HepG2 (cell line): ENCODE measurements around the gene SSC4D. TPM values are rescaled to one million over a fixed set of nuclear protein-coding genes. Genes with fewer than 3 reads are reported as not detected.

Experiments
- ATAC-seq: fragments of 200-7000 bp; cut with Tn5 transposase; 3 replicates; pipeline ENCODE4 v1.9.1; 2020; ENCODE audit warnings: mild to moderate bottlenecking, moderate library complexity
- BruUV-seq: library from RNA; stranded (reverse); fragments of 400-500 nt; replicated peaks from 2 replicates; lab custom pipeline; 2021; lab: Mats Ljungman, UMichigan
- CTCF ChIA-PET: fragments of 300-600 bp; formaldehyde crosslinking; extraction: SDS; loops from one replicate; lab custom pipeline; 2021; ENCODE audit warnings: low total read pairs, inconsistent platforms, low intra/inter-chr PET ratio; lab: Yijun Ruan, JAX
- POLR2A ChIA-PET: fragments of 350-600 bp; sonication (Branson Sonifier 250); formaldehyde crosslinking; loops from one replicate; lab custom pipeline; 2020; ENCODE audit warnings: antibody characterized with exemption, inconsistent platforms; lab: Yijun Ruan, JAX
- DNase-seq: peaks from one replicate; pipeline ENCODE4 v3.0.0-alpha.2; 2015; ENCODE audit warnings: low spot score
- FAIRE-seq: peaks from 3 replicates; lab custom pipeline; 2011; peaks lifted over from hg19 to GRCh38; lab: Jason Lieb, UNC
- H2AFZ ChIP-seq: one replicate; pipeline ENCODE4 v1.6.1; 2011; ENCODE audit warnings: low read length, inconsistent platforms
- H3K27ac ChIP-seq: fragments of 300-600 bp; 3 replicates; pipeline ENCODE4 v1.8.0; 2011; ENCODE audit warnings: mixed run types, mild to moderate bottlenecking, mixed read lengths, low read length, inconsistent platforms; ENCODE audit not compliant: insufficient read depth; ENCODE audit errors: extremely low read length
- H3K27me3 ChIP-seq, 2 experiments: fragments of 200-600 bp in 1 of 2; 2 replicates in 1 of 2; 3 replicates in 1 of 2; pipeline versions ENCODE4 v1.6.0 to v1.8.0; 2011; ENCODE audit warnings: low read length in 2 of 2, mild to moderate bottlenecking in 2 of 2, moderate library complexity in 2 of 2, inconsistent platforms in 1 of 2; ENCODE audit not compliant: insufficient read depth in 2 of 2, control insufficient read depth in 1 of 2
- H3K36me3 ChIP-seq, 2 experiments: fragments of 200-600 bp in 1 of 2; replicated peaks in 1 of 2; 2 replicates in 1 of 2; 3 replicates in 1 of 2; pipeline versions ENCODE4 v1.5.1 to v1.8.0; 2011; ENCODE audit warnings: low read length in 2 of 2, inconsistent platforms in 1 of 2; ENCODE audit not compliant: insufficient read depth in 2 of 2, control insufficient read depth in 1 of 2
- H3K4me1 ChIP-seq: 2 replicates; pipeline ENCODE4 v1.5.1; 2012; ENCODE audit warnings: low read length, inconsistent platforms; ENCODE audit not compliant: insufficient read depth
- H3K4me2 ChIP-seq: 2 replicates; pipeline ENCODE4 v1.6.0; 2011; ENCODE audit warnings: low read depth, low read length, inconsistent platforms
- H3K4me3 ChIP-seq, 3 experiments: fragments of 200-600 bp in 1 of 3; sonication (generic), shearing (Covaris generic) in 1 of 3; replicated peaks in 1 of 3; 2 replicates each; pipeline ENCODE4 v1.5.1; 2011 to 2016; ENCODE audit warnings: low read length in 3 of 3, inconsistent platforms in 2 of 3, low read depth in 2 of 3, mild to moderate bottlenecking in 2 of 3, control low read depth in 1 of 3, mixed read lengths in 1 of 3; ENCODE audit not compliant: insufficient read depth in 1 of 3
- H3K79me2 ChIP-seq: one replicate; pipeline ENCODE4 v1.6.1; 2011; ENCODE audit warnings: low read length, inconsistent platforms; ENCODE audit not compliant: insufficient read depth
- H3K9ac ChIP-seq: 2 replicates; pipeline ENCODE4 v1.6.0; 2011; ENCODE audit warnings: mild to moderate bottlenecking, low read depth, low read length, inconsistent platforms; ENCODE audit not compliant: insufficient read depth
- H3K9me3 ChIP-seq: 2 replicates; pipeline ENCODE4 v1.5.1; 2012; ENCODE audit warnings: mild to moderate bottlenecking, low read length
- H4K20me1 ChIP-seq: 2 replicates; pipeline ENCODE4 v1.6.0; 2011; ENCODE audit warnings: inconsistent platforms, mild to moderate bottlenecking, low read length, moderate library complexity; ENCODE audit not compliant: insufficient read depth
- AGO2 ChIP-seq: fragments of 200-400 bp; formaldehyde crosslinking; optimal IDR thresholded peaks from 2 replicates; pipeline ENCODE3; 2017; ENCODE audit warnings: mild to moderate bottlenecking, low read depth, low read length, moderate library complexity
- ATRX ChIP-seq: sonication (generic); formaldehyde crosslinking; IDR thresholded peaks from 2 replicates; pipeline ENCODE4 v1.4.0; 2020; ENCODE audit warnings: missing genetic modification reagents, borderline replicate concordance
- FOSL1 ChIP-seq: sonication (generic); formaldehyde crosslinking; IDR thresholded peaks from 2 replicates; pipeline ENCODE4 v1.9.0; 2021; ENCODE audit warnings: missing genetic modification reagents, borderline replicate concordance
- FOXM1 ChIP-seq: sonication (generic); formaldehyde crosslinking; IDR thresholded peaks from 2 replicates; pipeline ENCODE4 v1.5.0; 2020; ENCODE audit warnings: missing genetic modification reagents
- HNRNPK ChIP-seq: fragments of 200-400 bp; formaldehyde crosslinking; IDR thresholded peaks from 2 replicates; pipeline ENCODE4 v1.6.1; 2018; ENCODE audit warnings: low read length, low read depth, moderate library complexity, mild to moderate bottlenecking; ENCODE audit not compliant: poor library complexity, severe bottlenecking
- JDP2 ChIP-seq: sonication (generic); formaldehyde crosslinking; IDR thresholded peaks from 2 replicates; pipeline ENCODE4 v1.8.1; 2022; ENCODE audit warnings: missing genetic modification reagents, borderline replicate concordance
- NBN ChIP-seq: fragments of 450-650 bp; conservative IDR thresholded peaks from 2 replicates; pipeline ENCODE4 v1.6.1; 2017
- RBFOX2 ChIP-seq: fragments of 200-400 bp; formaldehyde crosslinking; IDR thresholded peaks from 2 replicates; pipeline ENCODE4 v1.6.1; 2017; ENCODE audit warnings: low read depth, mild to moderate bottlenecking, low read length
- RCOR2 ChIP-seq: IDR thresholded peaks from 2 replicates; pipeline ENCODE4 v1.6.1; 2016; ENCODE audit warnings: missing biosample characterization, missing genetic modification reagents
- SRY ChIP-seq: sonication (generic); formaldehyde crosslinking; IDR thresholded peaks from 2 replicates; pipeline ENCODE4 v1.8.0; 2022; ENCODE audit warnings: mild to moderate bottlenecking, missing genetic modification reagents
- TAF1 ChIP-seq: sonication (generic); formaldehyde crosslinking; IDR thresholded peaks from 2 replicates; pipeline ENCODE4 v1.4.0; 2020; ENCODE audit warnings: missing genetic modification reagents
- ZNF10 ChIP-seq: sonication (generic); formaldehyde crosslinking; IDR thresholded peaks from 2 replicates; pipeline ENCODE4 v1.4.0; 2020; ENCODE audit warnings: mild to moderate bottlenecking, low read depth, missing genetic modification reagents, borderline replicate concordance
- ZNF136 ChIP-seq: sonication (generic); formaldehyde crosslinking; IDR thresholded peaks from 2 replicates; pipeline ENCODE4 v1.8.1; 2022; ENCODE audit warnings: low read depth, mild to moderate bottlenecking, moderate library complexity, missing genetic modification reagents
- ZNF564 ChIP-seq: sonication (generic); formaldehyde crosslinking; IDR thresholded peaks from 2 replicates; pipeline ENCODE4 v1.8.1; 2023; ENCODE audit warnings: mild to moderate bottlenecking, missing genetic modification reagents
- WGBS: methylation state at CpG from one replicate; pipeline ENCODE4 v1.1.6; 2017; ENCODE audit warnings: low lambda C conversion rate; 5-methylcytosine and 5-hydroxymethylcytosine counted together
- in situ Hi-C: cut with HindIII; loops from 2 replicates; pipeline ENCODE4 v1.10.0; 2017; ENCODE audit warnings: low pct_unique_long_range_greater_than_20kb; ENCODE audit not compliant: extremely low pct_ligation_motif_present
- intact Hi-C: fragments of 100-400 bp; cut with micrococcal nuclease; formaldehyde crosslinking; loops from one replicate; pipeline ENCODE4 v1.10.0; 2022; ENCODE audit not compliant: unreplicated experiment
- polyA plus RNA-seq, 8 experiments: library from polyadenylated mRNA; depleted of rRNA in 3 of 8; stranded (reverse) in 7 of 8; unstranded in 1 of 8; fragments of >200 nt; fragmentation: Illumina TruSeq in 4 of 8; extraction: Trizol in 4 of 8; gene quantifications; 2 replicates each; pipeline versions ENCODE4 v1.2.1 to v1.2.3, GENCODE V29; 2011 to 2016; ENCODE audit warnings: low read depth in 4 of 8, missing spikeins in 1 of 8, mixed read lengths in 1 of 8; ENCODE audit not compliant: insufficient read depth in 1 of 8
- total RNA-seq, 5 experiments: library from RNA; depleted of rRNA; stranded (reverse); fragments of >200 nt; fragmentation: Illumina TruSeq; extraction: Trizol; gene quantifications; 2 replicates each; pipeline ENCODE4 v1.2.3, GENCODE V29; 2016; ENCODE audit warnings: low read depth in 1 of 5
- TF ChIP-seq, protein P1 (sequence below): sonication (generic); formaldehyde crosslinking; IDR thresholded peaks from 2 replicates; pipeline ENCODE4 v1.8.0; 2022; ENCODE audit warnings: mild to moderate bottlenecking, missing genetic modification reagents, moderate library complexity

SSC4D gene
- total and polyA plus RNA-seq, 2 of the 13 experiments (the other 11 are each of a cell fraction or from before 2014, with no cell fraction given) = 33.3 to 63.8 TPM

DNA sequence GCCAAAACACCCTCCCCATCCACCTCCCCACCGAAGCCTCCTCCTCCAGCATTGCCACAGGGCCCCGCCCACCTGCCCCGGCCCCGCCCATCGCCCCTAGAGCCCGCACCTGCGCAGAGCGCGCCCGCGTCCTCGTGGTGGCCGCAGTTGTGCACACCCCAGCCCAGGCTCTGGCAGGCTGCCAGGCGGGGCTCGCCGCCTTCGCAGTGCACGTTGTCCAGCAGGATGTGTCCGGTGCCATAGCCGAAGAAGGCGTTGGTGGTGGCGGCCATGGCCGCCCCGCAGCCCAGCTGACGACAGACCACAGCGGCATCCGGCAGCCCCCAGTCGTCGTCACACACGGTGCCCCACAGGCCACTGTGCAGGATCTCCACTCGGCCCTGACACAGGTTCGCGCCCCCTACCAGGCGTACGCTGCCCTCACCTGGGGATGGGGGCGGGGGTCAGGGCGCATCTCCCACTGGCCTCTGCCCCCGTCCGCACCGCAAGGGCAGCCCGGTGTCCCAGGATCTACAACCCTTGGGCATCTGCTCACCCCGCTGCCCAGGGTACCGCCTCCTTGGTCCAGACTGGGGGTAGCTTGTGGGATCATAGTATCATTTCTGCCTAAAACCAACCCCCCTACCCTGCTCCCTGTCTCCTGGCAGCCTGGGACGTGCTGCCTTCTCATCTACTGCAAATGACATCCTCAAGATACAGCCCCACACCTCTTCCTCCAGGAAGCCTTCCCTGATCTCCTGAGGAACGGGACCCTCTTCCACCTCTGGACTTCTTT, 11.9 kb downstream of the SSC4D start:
- ChIA-PET POLR2A (interaction anchor here (2.7 kb wide), 1 partner anchor 11 kb away, joined by 10 read pairs; the partner anchor contains the start of gene SSC4D), CTCF (no interaction called here)
- in situ Hi-C loops (no loop called here), intact Hi-C loops (no loop called here)
- H3K79me2 ChIP-seq = no peaks in the 10 kb centered on the region
- FAIRE-seq (no peak), ATAC-seq (no peak), DNase-seq (no peak)
- peaks cover 33% of the 10 kb centered on the region for H3K4me1 ChIP-seq
- H3K4me3 ChIP-seq = no peak overlapping the region
- TF ChIP-seq ZNF136 (CRISPR knock-in tag) = no peak
- TF ChIP-seq AGO2 = peak; percentile 97
- TF ChIP-seq RBFOX2 = peak; percentile 58
- peaks cover 2 to 6% of the 10 kb centered on the region in 2 experiments; a peak in 1 of 5 replicates for H3K36me3 ChIP-seq
- H3K9me3 ChIP-seq = no peaks in the 10 kb centered on the region
- no peak overlapping the region for H3K9ac ChIP-seq
- H3K4me2 ChIP-seq = no peak overlapping the region
- H4K20me1 ChIP-seq = no peaks in the 10 kb centered on the region
- 96% methylated on average over 21 of the region's 45 CpGs for WGBS
- BruUV-seq = no TSS peak
- no peak overlapping the region for H2AFZ ChIP-seq
- no peak overlapping the region for H3K27ac ChIP-seq
- no peaks in the 10 kb centered on the region for H3K27me3 ChIP-seq

- DNase-seq (no peak), FAIRE-seq (no peak), ATAC-seq (no peak)
- no peak overlapping the region for H2AFZ ChIP-seq
- H3K9ac ChIP-seq = no peak overlapping the region
- WGBS = 86% methylated on average over 8 of the region's 8 CpGs
- no peaks in the 10 kb centered on the region for H3K79me2 ChIP-seq
- no peaks in the 10 kb centered on the region for H3K9me3 ChIP-seq
- H3K36me3 ChIP-seq = peaks cover 2 to 6% of the 10 kb centered on the region in 2 experiments; a peak in 1 of 5 replicates
- H3K4me3 ChIP-seq = no peak overlapping the region
- H3K27me3 ChIP-seq = no peaks in the 10 kb centered on the region
- in situ Hi-C loops (no loop called here), intact Hi-C loops (no loop called here)
- H4K20me1 ChIP-seq = no peaks in the 10 kb centered on the region
- TF ChIP-seq TAF1 (CRISPR knock-in tag) (no peak), ZNF10 (no peak), ZNF564 (no peak), HNRNPK (no peak), ATRX (CRISPR knock-in tag) (no peak), FOXM1 (CRISPR knock-in tag) (no peak), RCOR2 (CRISPR knock-in tag) (no peak), NBN (no peak), SRY (no peak), JDP2 (CRISPR knock-in tag) (no peak), FOSL1 (CRISPR knock-in tag) (no peak)
- TF ChIP-seq, protein P1, sequence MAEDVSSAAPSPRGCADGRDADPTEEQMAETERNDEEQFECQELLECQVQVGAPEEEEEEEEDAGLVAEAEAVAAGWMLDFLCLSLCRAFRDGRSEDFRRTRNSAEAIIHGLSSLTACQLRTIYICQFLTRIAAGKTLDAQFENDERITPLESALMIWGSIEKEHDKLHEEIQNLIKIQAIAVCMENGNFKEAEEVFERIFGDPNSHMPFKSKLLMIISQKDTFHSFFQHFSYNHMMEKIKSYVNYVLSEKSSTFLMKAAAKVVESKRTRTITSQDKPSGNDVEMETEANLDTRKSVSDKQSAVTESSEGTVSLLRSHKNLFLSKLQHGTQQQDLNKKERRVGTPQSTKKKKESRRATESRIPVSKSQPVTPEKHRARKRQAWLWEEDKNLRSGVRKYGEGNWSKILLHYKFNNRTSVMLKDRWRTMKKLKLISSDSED = no peak
- ChIA-PET CTCF (no interaction called here), POLR2A (interaction anchor here (2.7 kb wide), 1 partner anchor 12 kb away, joined by 10 read pairs; the partner anchor contains the start of gene SSC4D)
- BruUV-seq = no TSS peak
- no peak overlapping the region for H3K27ac ChIP-seq
- no peak overlapping the region for H3K4me2 ChIP-seq
- peaks cover 40% of the 10 kb centered on the region for H3K4me1 ChIP-seq
Measured at GRCh38 chr7:76396864-76397263, 12.6 kb downstream of the SSC4D start.
